HepG2 (cell line): Measurements from ENCODE around the gene SAC3D1. TPM values are rescaled to one million over a fixed set of nuclear protein-coding genes. Genes with fewer than 3 reads are reported as not detected.

ENCODE experiments used
- CEBPB ChIP-seq: IDR thresholded peaks from 2 replicates; pipeline ENCODE4 v1.6.1; 2011; ENCODE audit warnings: low read depth, low read length, improper control_type of control experiment, borderline replicate concordance
- FOXK1 ChIP-seq: sonication (generic); formaldehyde crosslinking; IDR thresholded peaks from 2 replicates; pipeline ENCODE4 v1.4.0; 2020; ENCODE audit warnings: low read depth, missing genetic modification reagents, borderline replicate concordance
- HDAC2 ChIP-seq: sonication (generic); formaldehyde crosslinking; IDR thresholded peaks from 2 replicates; pipeline ENCODE4 v1.4.0; 2020; ENCODE audit warnings: missing genetic modification reagents
- IRF2 ChIP-seq: IDR thresholded peaks from 2 replicates; pipeline ENCODE4 v1.6.1; 2018; ENCODE audit warnings: missing genetic modification reagents, missing compliant biosample characterization
- KDM1A ChIP-seq: IDR thresholded peaks from 2 replicates; pipeline ENCODE4 v1.6.1; 2016; ENCODE audit warnings: missing compliant biosample characterization
- LCORL ChIP-seq, 2 experiments: fragments of 450-650 bp in 1 of 2; sonication (generic) in 1 of 2; formaldehyde crosslinking in 1 of 2; IDR thresholded peaks; 2 replicates each; pipeline versions ENCODE4 v1.5.0 to v1.6.1; 2017 to 2020; ENCODE audit warnings: antibody characterized with exemption in 1 of 2, missing genetic modification reagents in 1 of 2
- NR2C2 ChIP-seq: sonication (generic); formaldehyde crosslinking; IDR thresholded peaks from 2 replicates; pipeline ENCODE4 v1.4.0; 2020; ENCODE audit warnings: missing genetic modification reagents, mild to moderate bottlenecking, moderate library complexity, borderline replicate concordance
- NR2F1 ChIP-seq, 2 experiments: fragments of 450-650 bp in 1 of 2; formaldehyde crosslinking in 1 of 2; IDR thresholded peaks; 2 replicates each; pipeline versions ENCODE4 v1.5.0 to v1.6.1; 2016 to 2020; ENCODE audit warnings: mild to moderate bottlenecking in 1 of 2, missing compliant biosample characterization in 1 of 2, missing genetic modification reagents in 1 of 2, moderate library complexity in 1 of 2
- NR2F6 ChIP-seq, 2 experiments: IDR thresholded peaks; 2 replicates each; pipeline ENCODE4 v1.6.1; 2016; ENCODE audit warnings: antibody characterized with exemption in 1 of 2, mild to moderate bottlenecking in 1 of 2
- RARA ChIP-seq: IDR thresholded peaks from 2 replicates; pipeline ENCODE4 v1.6.1; 2016; ENCODE audit warnings: missing genetic modification reagents, missing compliant biosample characterization
- SAP130 ChIP-seq: IDR thresholded peaks from 2 replicates; pipeline ENCODE4 v1.6.1; 2016; ENCODE audit warnings: low read depth
- THAP11 ChIP-seq: IDR thresholded peaks from 2 replicates; pipeline ENCODE4 v1.6.1; 2016; ENCODE audit warnings: missing biosample characterization, missing genetic modification reagents
- ZNF430 ChIP-seq: sonication (generic); formaldehyde crosslinking; IDR thresholded peaks from 2 replicates; pipeline ENCODE4 v1.9.0; 2021; ENCODE audit warnings: mild to moderate bottlenecking, missing genetic modification reagents
- polyA plus RNA-seq, 8 experiments: library from polyadenylated mRNA; depleted of rRNA in 3 of 8; stranded (reverse) in 7 of 8; unstranded in 1 of 8; fragments of >200 nt; fragmentation: Illumina TruSeq in 4 of 8; extraction: Trizol in 4 of 8; gene quantifications; 2 replicates each; pipeline versions ENCODE4 v1.2.1 to v1.2.3, GENCODE V29; 2011 to 2016; ENCODE audit warnings: low read depth in 4 of 8, missing spikeins in 1 of 8, mixed read lengths in 1 of 8; ENCODE audit not compliant: insufficient read depth in 1 of 8
- total RNA-seq, 5 experiments: library from RNA; depleted of rRNA; stranded (reverse); fragments of >200 nt; fragmentation: Illumina TruSeq; extraction: Trizol; gene quantifications; 2 replicates each; pipeline ENCODE4 v1.2.3, GENCODE V29; 2016; ENCODE audit warnings: low read depth in 1 of 5
- TF ChIP-seq, protein P1 (sequence below): sonication (generic); formaldehyde crosslinking; IDR thresholded peaks from 2 replicates; pipeline ENCODE4 v1.4.0; 2020; ENCODE audit warnings: missing genetic modification reagents
- TF ChIP-seq, protein P2 (sequence below): IDR thresholded peaks from 2 replicates; pipeline ENCODE4 v1.6.1; 2016; ENCODE audit warnings: missing compliant biosample characterization, missing genetic modification reagents, borderline replicate concordance
- TF ChIP-seq, protein P3 (sequence below): sonication (generic); formaldehyde crosslinking; IDR thresholded peaks from 2 replicates; pipeline ENCODE4 v1.5.0; 2020; ENCODE audit warnings: missing genetic modification reagents
- TF ChIP-seq, protein P4 (sequence below): sonication (generic); formaldehyde crosslinking; IDR thresholded peaks from 2 replicates; pipeline ENCODE4 v1.5.0; 2020; ENCODE audit warnings: missing genetic modification reagents
- TF ChIP-seq, protein P5 (sequence below): sonication (generic); formaldehyde crosslinking; IDR thresholded peaks from 2 replicates; pipeline ENCODE4 v1.5.0; 2020; ENCODE audit warnings: mild to moderate bottlenecking, missing genetic modification reagents, borderline replicate concordance
- TF ChIP-seq, protein P6 (sequence below): sonication (generic); formaldehyde crosslinking; IDR thresholded peaks from 2 replicates; pipeline ENCODE4 v1.5.0; 2020; ENCODE audit warnings: mild to moderate bottlenecking, missing genetic modification reagents, moderate library complexity

Gene SAC3D1
- total and polyA plus RNA-seq, 2 of the 13 experiments (the other 11 are each of a cell fraction or from before 2014, with no cell fraction given) = 7.4 to 36.3 TPM

DNA sequence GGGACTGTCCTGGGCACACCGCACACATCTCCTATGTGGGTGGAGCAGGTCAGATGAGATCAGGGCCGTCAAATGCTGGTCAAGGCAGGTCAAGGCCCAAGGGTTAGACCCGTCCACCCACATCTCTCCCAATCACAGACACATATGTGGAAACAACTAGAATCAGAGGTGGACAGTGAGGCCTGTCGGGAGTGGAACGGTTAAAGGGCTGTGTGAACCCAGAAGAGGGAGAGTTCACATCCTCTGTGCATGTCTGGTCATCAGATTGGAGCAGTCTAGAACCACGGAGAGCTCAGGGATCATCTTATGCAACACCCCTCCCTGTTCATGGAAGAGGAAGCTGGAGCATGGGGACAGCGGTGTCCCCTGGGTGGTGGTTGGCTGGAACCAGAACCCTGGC, 21.2 kb upstream of the SAC3D1 start (continued):
- TF ChIP-seq, protein P1, sequence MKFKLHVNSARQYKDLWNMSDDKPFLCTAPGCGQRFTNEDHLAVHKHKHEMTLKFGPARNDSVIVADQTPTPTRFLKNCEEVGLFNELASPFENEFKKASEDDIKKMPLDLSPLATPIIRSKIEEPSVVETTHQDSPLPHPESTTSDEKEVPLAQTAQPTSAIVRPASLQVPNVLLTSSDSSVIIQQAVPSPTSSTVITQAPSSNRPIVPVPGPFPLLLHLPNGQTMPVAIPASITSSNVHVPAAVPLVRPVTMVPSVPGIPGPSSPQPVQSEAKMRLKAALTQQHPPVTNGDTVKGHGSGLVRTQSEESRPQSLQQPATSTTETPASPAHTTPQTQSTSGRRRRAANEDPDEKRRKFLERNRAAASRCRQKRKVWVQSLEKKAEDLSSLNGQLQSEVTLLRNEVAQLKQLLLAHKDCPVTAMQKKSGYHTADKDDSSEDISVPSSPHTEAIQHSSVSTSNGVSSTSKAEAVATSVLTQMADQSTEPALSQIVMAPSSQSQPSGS (CRISPR knock-in tag) = peak; percentile 28; the same call in 1 of the 2 replicates
- TF ChIP-seq THAP11 (CRISPR knock-in tag) = 0 out of 2 replicates have a peak, but pooled peaks have one; percentile 19
- no peak for TF ChIP-seq KDM1A
- peak; percentile 79 for TF ChIP-seq CEBPB
- 0 out of 2 replicates have a peak, but pooled peaks have one; percentile 45 for TF ChIP-seq IRF2 (CRISPR knock-in tag)
- TF ChIP-seq NR2C2 (CRISPR knock-in tag) = peak; percentile 36; the same call in 1 of the 2 replicates
- 0 out of 2 replicates have a peak, but pooled peaks have one; percentile 37 for TF ChIP-seq FOXK1 (CRISPR knock-in tag)
- peak; percentile 46 for TF ChIP-seq HDAC2 (CRISPR knock-in tag)
- peak; percentile 55 for TF ChIP-seq SAP130
- TF ChIP-seq LCORL (IDR thresholded peaks at IDR 0.05) = no peak
- peak; percentile 78 for TF ChIP-seq LCORL (CRISPR knock-in tag; IDR thresholded peaks at IDR 0.05)
- TF ChIP-seq, protein P2, sequence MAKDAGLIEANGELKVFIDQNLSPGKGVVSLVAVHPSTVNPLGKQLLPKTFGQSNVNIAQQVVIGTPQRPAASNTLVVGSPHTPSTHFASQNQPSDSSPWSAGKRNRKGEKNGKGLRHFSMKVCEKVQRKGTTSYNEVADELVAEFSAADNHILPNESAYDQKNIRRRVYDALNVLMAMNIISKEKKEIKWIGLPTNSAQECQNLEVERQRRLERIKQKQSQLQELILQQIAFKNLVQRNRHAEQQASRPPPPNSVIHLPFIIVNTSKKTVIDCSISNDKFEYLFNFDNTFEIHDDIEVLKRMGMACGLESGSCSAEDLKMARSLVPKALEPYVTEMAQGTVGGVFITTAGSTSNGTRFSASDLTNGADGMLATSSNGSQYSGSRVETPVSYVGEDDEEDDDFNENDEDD (CRISPR knock-in tag) = 0 out of 2 replicates have a peak, but pooled peaks have one; percentile 18
- TF ChIP-seq NR2F6 (IDR thresholded peaks at IDR 0.05) = peak; percentile 55; the same call in 1 of the 2 replicates
- TF ChIP-seq NR2F6 (CRISPR knock-in tag; IDR thresholded peaks at IDR 0.05) = peak; percentile 57
- peak in 1 of 2 experiments; percentile 39; a peak in 1 of 4 replicates for TF ChIP-seq NR2F1 (CRISPR knock-in tag; IDR thresholded peaks at IDR 0.05)
- 0 out of 2 replicates have a peak, but pooled peaks have one; percentile 41 for TF ChIP-seq ZNF430 (CRISPR knock-in tag)
- TF ChIP-seq, protein P3, sequence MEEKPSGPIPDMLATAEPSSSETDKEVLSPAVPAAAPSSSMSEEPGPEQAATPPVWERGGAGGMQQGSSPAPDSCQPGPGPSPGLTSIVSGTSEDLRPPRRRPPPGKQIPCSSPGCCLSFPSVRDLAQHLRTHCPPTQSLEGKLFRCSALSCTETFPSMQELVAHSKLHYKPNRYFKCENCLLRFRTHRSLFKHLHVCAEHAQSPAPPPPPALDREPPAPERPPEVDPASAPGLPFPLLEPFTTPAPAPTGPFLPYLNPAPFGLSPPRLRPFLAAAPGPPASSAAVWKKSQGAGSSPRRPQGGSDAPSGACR (CRISPR knock-in tag) = no peak
- TF ChIP-seq, protein P4, sequence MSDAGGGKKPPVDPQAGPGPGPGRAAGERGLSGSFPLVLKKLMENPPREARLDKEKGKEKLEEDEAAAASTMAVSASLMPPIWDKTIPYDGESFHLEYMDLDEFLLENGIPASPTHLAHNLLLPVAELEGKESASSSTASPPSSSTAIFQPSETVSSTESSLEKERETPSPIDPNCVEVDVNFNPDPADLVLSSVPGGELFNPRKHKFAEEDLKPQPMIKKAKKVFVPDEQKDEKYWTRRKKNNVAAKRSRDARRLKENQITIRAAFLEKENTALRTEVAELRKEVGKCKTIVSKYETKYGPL = peak; percentile 57; the same call in 1 of the 2 replicates
- TF ChIP-seq, protein P5, sequence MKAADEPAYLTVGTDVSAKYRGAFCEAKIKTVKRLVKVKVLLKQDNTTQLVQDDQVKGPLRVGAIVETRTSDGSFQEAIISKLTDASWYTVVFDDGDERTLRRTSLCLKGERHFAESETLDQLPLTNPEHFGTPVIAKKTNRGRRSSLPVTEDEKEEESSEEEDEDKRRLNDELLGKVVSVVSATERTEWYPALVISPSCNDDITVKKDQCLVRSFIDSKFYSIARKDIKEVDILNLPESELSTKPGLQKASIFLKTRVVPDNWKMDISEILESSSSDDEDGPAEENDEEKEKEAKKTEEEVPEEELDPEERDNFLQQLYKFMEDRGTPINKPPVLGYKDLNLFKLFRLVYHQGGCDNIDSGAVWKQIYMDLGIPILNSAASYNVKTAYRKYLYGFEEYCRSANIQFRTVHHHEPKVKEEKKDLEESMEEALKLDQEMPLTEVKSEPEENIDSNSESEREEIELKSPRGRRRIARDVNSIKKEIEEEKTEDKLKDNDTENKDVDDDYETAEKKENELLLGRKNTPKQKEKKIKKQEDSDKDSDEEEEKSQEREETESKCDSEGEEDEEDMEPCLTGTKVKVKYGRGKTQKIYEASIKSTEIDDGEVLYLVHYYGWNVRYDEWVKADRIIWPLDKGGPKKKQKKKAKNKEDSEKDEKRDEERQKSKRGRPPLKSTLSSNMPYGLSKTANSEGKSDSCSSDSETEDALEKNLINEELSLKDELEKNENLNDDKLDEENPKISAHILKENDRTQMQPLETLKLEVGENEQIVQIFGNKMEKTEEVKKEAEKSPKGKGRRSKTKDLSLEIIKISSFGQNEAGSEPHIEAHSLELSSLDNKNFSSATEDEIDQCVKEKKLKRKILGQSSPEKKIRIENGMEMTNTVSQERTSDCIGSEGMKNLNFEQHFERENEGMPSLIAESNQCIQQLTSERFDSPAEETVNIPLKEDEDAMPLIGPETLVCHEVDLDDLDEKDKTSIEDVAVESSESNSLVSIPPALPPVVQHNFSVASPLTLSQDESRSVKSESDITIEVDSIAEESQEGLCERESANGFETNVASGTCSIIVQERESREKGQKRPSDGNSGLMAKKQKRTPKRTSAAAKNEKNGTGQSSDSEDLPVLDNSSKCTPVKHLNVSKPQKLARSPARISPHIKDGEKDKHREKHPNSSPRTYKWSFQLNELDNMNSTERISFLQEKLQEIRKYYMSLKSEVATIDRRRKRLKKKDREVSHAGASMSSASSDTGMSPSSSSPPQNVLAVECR (CRISPR knock-in tag) = 0 out of 2 replicates have a peak, but pooled peaks have one; percentile 64
- TF ChIP-seq, protein P6, sequence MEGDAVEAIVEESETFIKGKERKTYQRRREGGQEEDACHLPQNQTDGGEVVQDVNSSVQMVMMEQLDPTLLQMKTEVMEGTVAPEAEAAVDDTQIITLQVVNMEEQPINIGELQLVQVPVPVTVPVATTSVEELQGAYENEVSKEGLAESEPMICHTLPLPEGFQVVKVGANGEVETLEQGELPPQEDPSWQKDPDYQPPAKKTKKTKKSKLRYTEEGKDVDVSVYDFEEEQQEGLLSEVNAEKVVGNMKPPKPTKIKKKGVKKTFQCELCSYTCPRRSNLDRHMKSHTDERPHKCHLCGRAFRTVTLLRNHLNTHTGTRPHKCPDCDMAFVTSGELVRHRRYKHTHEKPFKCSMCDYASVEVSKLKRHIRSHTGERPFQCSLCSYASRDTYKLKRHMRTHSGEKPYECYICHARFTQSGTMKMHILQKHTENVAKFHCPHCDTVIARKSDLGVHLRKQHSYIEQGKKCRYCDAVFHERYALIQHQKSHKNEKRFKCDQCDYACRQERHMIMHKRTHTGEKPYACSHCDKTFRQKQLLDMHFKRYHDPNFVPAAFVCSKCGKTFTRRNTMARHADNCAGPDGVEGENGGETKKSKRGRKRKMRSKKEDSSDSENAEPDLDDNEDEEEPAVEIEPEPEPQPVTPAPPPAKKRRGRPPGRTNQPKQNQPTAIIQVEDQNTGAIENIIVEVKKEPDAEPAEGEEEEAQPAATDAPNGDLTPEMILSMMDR (CRISPR knock-in tag) = 0 out of 2 replicates have a peak, but pooled peaks have one; percentile 4
- TF ChIP-seq RARA (CRISPR knock-in tag) = peak; percentile 75
